ENCODE data around the gene DDC. TPM values are rescaled to one million over a fixed set of nuclear protein-coding genes. Genes with fewer than 3 reads are reported as not detected.
"Not testable (repeated sequence)": the region's sequence is repeated elsewhere in the genome, so short reads cannot be mapped to it uniquely, and the experiment has no call there.

DDC gene
- total RNA-seq, 1 experiment from 2014 or later = not detected

GRCh38 chr7:50528266-50529092 lies 36.7 kb downstream of the DDC start:
- DNase-seq (ENCODE audit: low read depth) = no peak

- DNase-seq (ENCODE audit: low read depth) = not testable (repeated sequence)
Observed at GRCh38 chr7:50519350-50519749, 45.9 kb downstream of the DDC start.

GRCh38 chr7:50513166-50513871 lies 51.9 kb downstream of the DDC start:
- no peak for DNase-seq (ENCODE audit: low read depth)

- no peak for DNase-seq (ENCODE audit: low read depth)
Observed at GRCh38 chr7:50512384-50512783, 52.8 kb downstream of the DDC start.

- no peak for DNase-seq (ENCODE audit: low read depth)
Observed at GRCh38 chr7:50509459-50509858, 55.7 kb downstream of the DDC start.

GRCh38 chr7:50508471-50508943 lies 56.7 kb downstream of the DDC start:
- no peak for DNase-seq (ENCODE audit: low read depth)

GRCh38 chr7:50507898-50508470 lies 57.2 kb downstream of the DDC start:
- DNase-seq (ENCODE audit: low read depth) = no peak

- DNase-seq (ENCODE audit: low read depth) = no peak
Observed at GRCh38 chr7:50505553-50506210, 59.5 kb downstream of the DDC start.

- no peak for DNase-seq (ENCODE audit: low read depth)
Observed at GRCh38 chr7:50504646-50505546, 60.3 kb downstream of the DDC start.

- peak; percentile 28 for DNase-seq (ENCODE audit: low read depth)
Observed at GRCh38 chr7:50502947-50503346, 62.3 kb downstream of the DDC start.

GRCh38 chr7:50502001-50502684 lies 63.1 kb downstream of the DDC start:
- DNase-seq (ENCODE audit: low read depth) = peak; percentile 86

GRCh38 chr7:50499092-50499491 lies 66.1 kb downstream of the DDC start:
- DNase-seq (ENCODE audit: low read depth) = no peak

GRCh38 chr7:50497968-50498367 lies 67.2 kb downstream of the DDC start:
- peak; percentile 56 for DNase-seq (ENCODE audit: low read depth)

- DNase-seq (ENCODE audit: low read depth) = peak; percentile 52
Observed at GRCh38 chr7:50497068-50497642, 68.0 kb downstream of the DDC start.

GRCh38 chr7:50496569-50496968 lies 68.6 kb downstream of the DDC start:
- no peak for DNase-seq (ENCODE audit: low read depth)

GRCh38 chr7:50495746-50496145 lies 69.5 kb downstream of the DDC start:
- DNase-seq (ENCODE audit: low read depth) = no peak

GRCh38 chr7:50492770-50493519 lies 72.3 kb downstream of the DDC start:
- no peak for DNase-seq (ENCODE audit: low read depth)

GRCh38 chr7:50491943-50492342 lies 73.3 kb downstream of the DDC start:
- no peak for DNase-seq (ENCODE audit: low read depth)

- no peak for DNase-seq (ENCODE audit: low read depth)
Observed at GRCh38 chr7:50491209-50491608, 74.0 kb downstream of the DDC start.
